LoVo (cell line): ENCODE results near the gene SYT1.
A peak's percentile ranks its signal among the peaks of the same experiment; 100 is the strongest.
"Not testable (repeated sequence)": the region's sequence is repeated elsewhere in the genome, so short reads cannot be mapped to it uniquely, and the experiment has no call there.

ENCODE experiments used
- DNase-seq: peaks from one replicate; pipeline ENCODE4 v3.0.0-alpha.2; 2016; ENCODE audit warnings: low spot score

The SYT1 gene

GRCh38 chr12:78864403-78864869, at the start of gene SYT1:
Gene SYT1, plus strand, starts transcription at chr12:78864774.
- no peak for DNase-seq

GRCh38 chr12:78818487-78818886, 46.1 kb upstream of the SYT1 start:
- peak; percentile 53 for DNase-seq

- DNase-seq: no peak
Observed at GRCh38 chr12:78820946-78821345, 43.6 kb upstream of the SYT1 start.

- no peak for DNase-seq
Observed at GRCh38 chr12:78824918-78825317, 39.7 kb upstream of the SYT1 start.

- no peak for DNase-seq
Observed at GRCh38 chr12:78829690-78830089, 34.9 kb upstream of the SYT1 start.

- no peak for DNase-seq
Observed at GRCh38 chr12:78835493-78835892, 29.1 kb upstream of the SYT1 start.

- not testable (repeated sequence) for DNase-seq
Observed at GRCh38 chr12:78840518-78841019, 24.0 kb upstream of the SYT1 start.

GRCh38 chr12:78853231-78853630, 11.3 kb upstream of the SYT1 start:
- no peak for DNase-seq

GRCh38 chr12:78863482-78864402, 832 bp upstream of the SYT1 start:
- peak; percentile 59 for DNase-seq

- no peak for DNase-seq
Observed at GRCh38 chr12:78864870-78865463, 393 bp downstream of the SYT1 start.

GRCh38 chr12:78865516-78865915, 942 bp downstream of the SYT1 start:
- no peak for DNase-seq

- no peak for DNase-seq
Observed at GRCh38 chr12:78866518-78866917, 1.9 kb downstream of the SYT1 start.

- DNase-seq: no peak
Observed at GRCh38 chr12:78870539-78870938, 6.0 kb downstream of the SYT1 start.

GRCh38 chr12:78871566-78871965, 7.0 kb downstream of the SYT1 start:
- no peak for DNase-seq

GRCh38 chr12:78878459-78878858, 13.9 kb downstream of the SYT1 start:
- peak; percentile 65 for DNase-seq

- no peak for DNase-seq
Observed at GRCh38 chr12:78878866-78879265, 14.3 kb downstream of the SYT1 start.

- peak; percentile 26 for DNase-seq
Observed at GRCh38 chr12:78880078-78880477, 15.5 kb downstream of the SYT1 start.

- DNase-seq: no peak
Observed at GRCh38 chr12:78881685-78882084, 17.1 kb downstream of the SYT1 start.

GRCh38 chr12:78885466-78885865, 20.9 kb downstream of the SYT1 start:
- DNase-seq: no peak

- peak; percentile 66 for DNase-seq
Observed at GRCh38 chr12:78886719-78887407, 22.3 kb downstream of the SYT1 start.

GRCh38 chr12:78887444-78887843, 22.9 kb downstream of the SYT1 start:
- DNase-seq: no peak

GRCh38 chr12:78888568-78888967, 24.0 kb downstream of the SYT1 start:
- DNase-seq: no peak
